Measurements from ENCODE around the gene PERM1.

Gene PERM1

DNA sequence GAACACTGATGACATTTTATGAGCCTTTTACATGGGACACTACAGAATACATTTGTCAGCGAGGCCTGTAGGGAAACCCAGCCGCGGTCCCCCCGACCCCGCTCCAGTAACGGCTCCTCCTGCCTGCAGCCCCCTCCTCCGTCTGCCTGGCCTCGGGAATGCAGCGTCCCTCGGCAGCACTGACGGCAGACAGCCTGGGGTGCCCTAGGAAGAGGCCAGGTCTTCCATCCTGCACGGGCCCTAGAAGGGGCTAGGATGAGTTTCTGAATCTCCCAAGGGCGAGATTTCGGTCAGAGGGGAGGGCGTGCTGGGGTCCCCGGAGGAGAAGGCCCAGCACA lies 49.8 kb downstream of the PERM1 start:
- TF ChIP-seq, protein P1, sequence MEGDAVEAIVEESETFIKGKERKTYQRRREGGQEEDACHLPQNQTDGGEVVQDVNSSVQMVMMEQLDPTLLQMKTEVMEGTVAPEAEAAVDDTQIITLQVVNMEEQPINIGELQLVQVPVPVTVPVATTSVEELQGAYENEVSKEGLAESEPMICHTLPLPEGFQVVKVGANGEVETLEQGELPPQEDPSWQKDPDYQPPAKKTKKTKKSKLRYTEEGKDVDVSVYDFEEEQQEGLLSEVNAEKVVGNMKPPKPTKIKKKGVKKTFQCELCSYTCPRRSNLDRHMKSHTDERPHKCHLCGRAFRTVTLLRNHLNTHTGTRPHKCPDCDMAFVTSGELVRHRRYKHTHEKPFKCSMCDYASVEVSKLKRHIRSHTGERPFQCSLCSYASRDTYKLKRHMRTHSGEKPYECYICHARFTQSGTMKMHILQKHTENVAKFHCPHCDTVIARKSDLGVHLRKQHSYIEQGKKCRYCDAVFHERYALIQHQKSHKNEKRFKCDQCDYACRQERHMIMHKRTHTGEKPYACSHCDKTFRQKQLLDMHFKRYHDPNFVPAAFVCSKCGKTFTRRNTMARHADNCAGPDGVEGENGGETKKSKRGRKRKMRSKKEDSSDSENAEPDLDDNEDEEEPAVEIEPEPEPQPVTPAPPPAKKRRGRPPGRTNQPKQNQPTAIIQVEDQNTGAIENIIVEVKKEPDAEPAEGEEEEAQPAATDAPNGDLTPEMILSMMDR (IDR thresholded peaks at IDR 0.05; ENCODE audit: low read depth, low read length) = no peak
- H3K27me3 ChIP-seq = peaks cover 5% of the 10 kb centered on the region; the same call in 1 of the 2 replicates
- DNase-seq = no peak
- H3K36me3 ChIP-seq = peaks cover 17% of the 10 kb centered on the region
- peaks cover 50% of the 10 kb centered on the region for H3K4me1 ChIP-seq
- no peaks in the 10 kb centered on the region for H3K9me3 ChIP-seq
- H3K4me3 ChIP-seq (ENCODE audit: low read depth, low read length) = no peak overlapping the region

- peaks cover 5% of the 10 kb centered on the region; the same call in 1 of the 2 replicates for H3K27me3 ChIP-seq
- no peak overlapping the region for H3K4me3 ChIP-seq (ENCODE audit: low read depth, low read length)
- TF ChIP-seq, protein P1 (IDR thresholded peaks at IDR 0.05; ENCODE audit: low read depth, low read length) = no peak; the same call in 1 of the 2 replicates
Observed at GRCh38 chr1:931380-932172, 50.3 kb downstream of the PERM1 start.

DNA sequence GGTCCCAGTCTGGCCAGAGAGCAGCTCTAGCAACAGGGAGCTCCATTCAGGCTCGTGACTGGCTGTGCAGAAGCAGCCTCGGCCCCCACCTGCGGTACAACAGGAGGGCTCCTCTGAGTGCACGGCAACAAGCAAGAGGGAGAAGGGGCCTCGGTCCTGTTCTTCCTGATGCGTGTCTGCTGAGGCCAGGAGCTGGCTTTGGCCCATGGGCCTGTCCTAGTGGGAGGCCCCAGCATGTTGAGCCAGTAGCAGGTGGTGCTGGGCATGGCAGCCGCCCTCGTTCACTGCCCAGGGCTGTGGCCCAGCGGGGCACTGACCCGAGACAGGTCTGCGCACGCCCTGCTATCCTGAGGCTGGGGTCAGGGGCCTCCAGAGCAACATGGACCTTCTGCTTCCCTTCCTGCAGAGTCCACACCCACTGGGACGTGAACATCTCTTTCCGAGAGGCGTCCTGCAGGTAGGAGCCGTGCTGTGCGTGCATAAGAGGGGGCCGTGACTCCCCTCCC lies 51.2 kb downstream of the PERM1 start:
- TF ChIP-seq, protein P1 (IDR thresholded peaks at IDR 0.05; ENCODE audit: low read depth, low read length) = no peak
- Histone ChIP-seq H3K36me3 (peaks cover 12% of the 10 kb centered on the region), H3K4me1 (peaks cover 41% of the 10 kb centered on the region), H3K4me3 (ENCODE audit: low read depth, low read length) (no peak overlapping the region), H3K27me3 (peaks cover 5% of the 10 kb centered on the region), H3K9me3 (no peaks in the 10 kb centered on the region)
- DNase-seq = no peak

More at GRCh38 chr1:931380-932172, 50.3 kb downstream of the PERM1 start:
- DNase-seq = no peak
- Histone ChIP-seq H3K9me3 (no peaks in the 10 kb centered on the region), H3K36me3 (peaks cover 12% of the 10 kb centered on the region), H3K4me1 (peaks cover 44% of the 10 kb centered on the region)

- Histone ChIP-seq H3K27me3 (peaks cover under 1% of the 10 kb centered on the region), H3K4me1 (peaks cover 34% of the 10 kb centered on the region), H3K36me3 (peaks cover 12% of the 10 kb centered on the region), H3K9me3 (no peaks in the 10 kb centered on the region), H3K4me3 (ENCODE audit: low read depth, low read length) (no peak overlapping the region)
- no peak for DNase-seq
- TF ChIP-seq, protein P1 (IDR thresholded peaks at IDR 0.05; ENCODE audit: low read depth, low read length) = no peak
Observed at GRCh38 chr1:929712-930632, 51.9 kb downstream of the PERM1 start.

- H3K4me3 ChIP-seq (ENCODE audit: low read depth, low read length) = no peak overlapping the region
- no peaks in the 10 kb centered on the region; the same call in none of the 2 replicates for H3K27me3 ChIP-seq
- peaks cover 32% of the 10 kb centered on the region for H3K4me1 ChIP-seq
- DNase-seq = no peak
- H3K9me3 ChIP-seq = no peaks in the 10 kb centered on the region
- peaks cover 12% of the 10 kb centered on the region for H3K36me3 ChIP-seq
- TF ChIP-seq, protein P1 (IDR thresholded peaks at IDR 0.05; ENCODE audit: low read depth, low read length) = no peak
Observed at GRCh38 chr1:928825-929661, 52.9 kb downstream of the PERM1 start.

Measured in BE2C (cell line).